Measurements from ENCODE around the gene GJB5. TPM values are rescaled to one million over a fixed set of nuclear protein-coding genes. Genes with fewer than 3 reads are reported as not detected.

Gene GJB5
- polyA plus RNA-seq, 1 donor: 0.15 TPM

DNA sequence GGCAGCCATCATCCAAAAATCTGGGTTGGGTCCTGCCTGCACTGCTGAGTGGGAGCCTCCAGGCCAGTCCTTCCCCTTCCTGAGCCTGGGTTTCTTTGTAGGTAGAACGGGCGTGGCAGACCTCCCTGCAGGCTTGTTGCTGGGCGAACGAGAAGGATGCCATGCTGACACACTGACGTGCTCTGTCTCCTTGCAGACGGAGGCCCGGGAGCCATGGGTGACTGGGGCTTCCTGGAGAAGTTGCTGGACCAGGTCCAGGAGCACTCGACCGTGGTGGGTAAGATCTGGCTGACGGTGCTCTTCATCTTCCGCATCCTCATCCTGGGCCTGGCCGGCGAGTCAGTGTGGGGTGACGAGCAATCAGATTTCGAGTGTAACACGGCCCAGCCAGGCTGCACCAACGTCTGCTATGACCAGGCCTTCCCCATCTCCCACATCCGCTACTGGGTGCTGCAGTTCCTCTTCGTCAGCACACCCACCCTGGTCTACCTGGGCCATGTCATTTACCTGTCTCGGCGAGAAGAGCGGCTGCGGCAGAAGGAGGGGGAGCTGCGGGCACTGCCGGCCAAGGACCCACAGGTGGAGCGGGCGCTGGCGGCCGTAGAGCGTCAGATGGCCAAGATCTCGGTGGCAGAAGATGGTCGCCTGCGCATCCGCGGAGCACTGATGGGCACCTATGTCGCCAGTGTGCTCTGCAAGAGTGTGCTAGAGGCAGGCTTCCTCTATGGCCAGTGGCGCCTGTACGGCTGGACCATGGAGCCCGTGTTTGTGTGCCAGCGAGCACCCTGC is 39.3 kb downstream of the GJB5 start:
- Histone ChIP-seq H3K9me3 (ENCODE audit: control insufficient read depth, low read depth, low read length) (no peaks in the 10 kb centered on the region), H3K4me3 (ENCODE audit: low read length) (no peak overlapping the region), H3K27ac (ENCODE audit: low read length) (no peak overlapping the region), H3K4me1 (ENCODE audit: control insufficient read depth, insufficient read depth, low read length) (no peaks in the 10 kb centered on the region), H3K27me3 (ENCODE audit: control insufficient read depth, insufficient read depth, low read length) (peaks cover 29% of the 10 kb centered on the region), H3K36me3 (ENCODE audit: control insufficient read depth, insufficient read depth, low read length) (no peaks in the 10 kb centered on the region)
- no CpG with 5 or more reads among the region's 40 CpGs for WGBS (ENCODE audit: insufficient coverage, low lambda C conversion rate)
- DNase-seq: no peak

DNA sequence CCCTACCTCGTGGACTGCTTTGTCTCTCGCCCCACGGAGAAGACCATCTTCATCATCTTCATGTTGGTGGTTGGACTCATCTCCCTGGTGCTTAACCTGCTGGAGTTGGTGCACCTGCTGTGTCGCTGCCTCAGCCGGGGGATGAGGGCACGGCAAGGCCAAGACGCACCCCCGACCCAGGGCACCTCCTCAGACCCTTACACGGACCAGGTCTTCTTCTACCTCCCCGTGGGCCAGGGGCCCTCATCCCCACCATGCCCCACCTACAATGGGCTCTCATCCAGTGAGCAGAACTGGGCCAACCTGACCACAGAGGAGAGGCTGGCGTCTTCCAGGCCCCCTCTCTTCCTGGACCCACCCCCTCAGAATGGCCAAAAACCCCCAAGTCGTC is 39.9 kb downstream of the GJB5 start:
- WGBS (ENCODE audit: insufficient coverage, low lambda C conversion rate): no CpG with 5 or more reads among the region's 12 CpGs
- Histone ChIP-seq H3K27me3 (ENCODE audit: control insufficient read depth, insufficient read depth, low read length) (peaks cover 29% of the 10 kb centered on the region), H3K4me3 (ENCODE audit: low read length) (no peak overlapping the region), H3K9me3 (ENCODE audit: control insufficient read depth, low read depth, low read length) (no peaks in the 10 kb centered on the region), H3K4me1 (ENCODE audit: control insufficient read depth, insufficient read depth, low read length) (no peaks in the 10 kb centered on the region), H3K36me3 (ENCODE audit: control insufficient read depth, insufficient read depth, low read length) (no peaks in the 10 kb centered on the region), H3K27ac (ENCODE audit: low read length) (no peak overlapping the region)
- no peak for DNase-seq

DNA sequence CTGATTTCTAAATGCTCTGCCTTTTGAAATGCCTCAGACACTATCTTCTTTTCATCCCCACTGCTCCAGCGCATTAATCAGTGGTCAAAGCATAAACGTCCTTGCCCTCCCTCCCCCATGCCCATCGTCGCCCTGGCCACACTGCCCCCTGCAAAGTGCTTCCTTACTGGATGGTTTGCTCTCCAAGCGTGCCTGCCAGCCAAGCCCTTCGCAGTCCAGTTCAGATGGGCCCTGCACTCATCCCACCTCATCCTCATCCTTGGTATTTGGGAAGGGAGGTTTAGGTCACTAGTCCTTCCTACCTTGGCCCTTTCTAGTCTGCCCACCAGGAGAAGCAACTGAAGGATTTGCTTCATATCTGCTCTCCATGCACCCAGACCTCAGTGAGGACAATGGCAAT is 41.1 kb downstream of the GJB5 start:
- H3K9me3 ChIP-seq (ENCODE audit: control insufficient read depth, low read depth, low read length): no peaks in the 10 kb centered on the region
- no peak overlapping the region for H3K27ac ChIP-seq (ENCODE audit: low read length)
- no peak for DNase-seq
- no peaks in the 10 kb centered on the region for H3K36me3 ChIP-seq (ENCODE audit: control insufficient read depth, insufficient read depth, low read length)
- no CpG with 5 or more reads among the region's 6 CpGs for WGBS (ENCODE audit: insufficient coverage, low lambda C conversion rate)
- H3K4me3 ChIP-seq (ENCODE audit: low read length): no peak overlapping the region
- H3K27me3 ChIP-seq (ENCODE audit: control insufficient read depth, insufficient read depth, low read length): peaks cover 25% of the 10 kb centered on the region
- no peaks in the 10 kb centered on the region for H3K4me1 ChIP-seq (ENCODE audit: control insufficient read depth, insufficient read depth, low read length)

DNA sequence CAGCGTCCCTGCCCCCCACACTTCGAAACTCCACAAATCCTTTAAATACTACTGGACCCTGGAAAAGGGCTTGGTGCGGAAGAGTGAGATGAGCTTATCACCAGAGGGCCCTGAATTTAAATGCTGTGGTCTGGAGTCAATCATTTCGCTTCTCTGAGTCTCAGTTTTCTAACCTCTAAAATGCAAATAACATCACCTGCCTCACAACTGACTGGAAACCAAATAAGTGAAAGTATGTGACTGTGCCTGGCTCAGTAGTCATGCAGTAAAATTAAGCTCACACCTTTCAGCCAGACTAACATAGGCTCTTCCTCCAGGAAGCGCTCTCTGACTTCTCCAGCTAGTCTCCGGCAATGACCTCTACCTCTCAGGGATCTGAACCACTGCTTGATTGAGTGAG is 42.1 kb downstream of the GJB5 start:
- no peaks in the 10 kb centered on the region for H3K36me3 ChIP-seq (ENCODE audit: control insufficient read depth, insufficient read depth, low read length)
- H3K9me3 ChIP-seq (ENCODE audit: control insufficient read depth, low read depth, low read length): no peaks in the 10 kb centered on the region
- H3K4me3 ChIP-seq (ENCODE audit: low read length): no peak overlapping the region
- DNase-seq: no peak
- 100% methylated on average over 1 of the region's 6 CpGs for WGBS (ENCODE audit: insufficient coverage, low lambda C conversion rate)
- H3K27ac ChIP-seq (ENCODE audit: low read length): no peak overlapping the region
- H3K4me1 ChIP-seq (ENCODE audit: control insufficient read depth, insufficient read depth, low read length): no peaks in the 10 kb centered on the region
- H3K27me3 ChIP-seq (ENCODE audit: control insufficient read depth, insufficient read depth, low read length): peaks cover 15% of the 10 kb centered on the region

DNA sequence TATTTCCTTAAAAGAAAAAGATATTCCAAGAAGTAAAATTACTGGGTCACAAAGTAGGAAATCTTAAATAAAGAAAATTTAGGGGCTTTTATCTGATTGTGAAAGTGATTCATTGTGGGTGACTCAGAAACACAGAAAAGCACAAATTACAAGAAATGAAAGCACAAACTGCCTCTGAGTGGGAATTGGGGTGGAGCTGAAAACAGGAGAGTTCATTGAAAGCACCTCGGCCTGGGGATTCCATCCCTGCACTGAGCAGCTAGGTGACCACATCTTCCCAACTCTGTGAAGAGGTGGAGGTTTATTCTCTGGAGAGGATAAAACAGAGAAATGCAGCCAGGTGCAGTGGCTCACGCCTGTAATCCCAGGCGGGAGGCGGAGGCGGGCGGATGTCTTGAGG is 45.4 kb downstream of the GJB5 start:
- no CpG with 5 or more reads among the region's 6 CpGs for WGBS (ENCODE audit: insufficient coverage, low lambda C conversion rate)
- Histone ChIP-seq H3K4me1 (ENCODE audit: control insufficient read depth, insufficient read depth, low read length) (no peaks in the 10 kb centered on the region), H3K9me3 (ENCODE audit: control insufficient read depth, low read depth, low read length) (no peaks in the 10 kb centered on the region), H3K27ac (ENCODE audit: low read length) (no peak overlapping the region), H3K4me3 (ENCODE audit: low read length) (no peak overlapping the region), H3K36me3 (ENCODE audit: control insufficient read depth, insufficient read depth, low read length) (no peaks in the 10 kb centered on the region), H3K27me3 (ENCODE audit: control insufficient read depth, insufficient read depth, low read length) (no peaks in the 10 kb centered on the region)
- no peak for DNase-seq

DNA sequence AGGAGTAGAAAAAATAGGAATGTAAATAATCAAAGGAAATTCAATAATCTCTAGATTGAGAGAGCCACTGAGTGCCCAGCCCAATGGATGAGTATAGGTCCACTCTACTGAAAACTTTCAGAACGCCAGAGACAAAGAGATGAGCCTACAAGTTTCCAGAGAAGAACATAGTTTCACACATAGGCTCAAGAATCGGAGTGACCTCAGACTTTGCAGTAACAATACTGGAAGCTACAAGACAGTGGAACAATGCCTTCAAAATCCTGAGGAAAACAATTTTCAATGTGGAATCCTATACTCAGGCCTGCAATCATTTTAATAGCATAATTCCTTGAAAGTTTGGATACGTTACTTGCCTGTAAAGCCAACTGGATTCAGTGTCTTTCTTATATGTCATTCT is 48.9 kb downstream of the GJB5 start:
- Histone ChIP-seq H3K27me3 (ENCODE audit: control insufficient read depth, insufficient read depth, low read length) (no peaks in the 10 kb centered on the region), H3K27ac (ENCODE audit: low read length) (no peak overlapping the region), H3K4me3 (ENCODE audit: low read length) (no peak overlapping the region), H3K9me3 (ENCODE audit: control insufficient read depth, low read depth, low read length) (no peaks in the 10 kb centered on the region), H3K36me3 (ENCODE audit: control insufficient read depth, insufficient read depth, low read length) (no peaks in the 10 kb centered on the region), H3K4me1 (ENCODE audit: control insufficient read depth, insufficient read depth, low read length) (no peaks in the 10 kb centered on the region)
- no peak for DNase-seq
- whole genome bisulfite sequencing (ENCODE audit: insufficient coverage, low lambda C conversion rate): 100% methylated on average over 1 of the region's 3 CpGs

DNA sequence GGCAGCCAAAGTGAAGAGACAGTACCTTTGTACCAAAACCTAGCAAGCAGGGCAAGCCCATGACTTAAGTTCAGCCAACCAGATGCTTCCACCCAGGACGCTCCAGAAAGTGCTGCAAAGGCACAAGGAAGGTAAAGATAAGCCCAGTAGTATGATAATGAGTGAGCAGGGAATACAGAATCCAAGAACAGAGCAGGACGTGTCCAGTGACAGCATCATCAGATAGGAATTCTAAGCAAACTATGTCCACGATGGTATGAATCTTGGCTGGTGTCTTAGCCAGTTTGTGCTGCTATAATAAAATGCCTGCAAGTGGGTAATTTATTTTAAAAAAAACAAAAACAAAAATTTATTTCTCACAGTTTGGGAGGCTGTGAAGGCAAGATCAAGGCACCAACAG is 51.5 kb downstream of the GJB5 start:
- H3K27ac ChIP-seq (ENCODE audit: low read length): no peak overlapping the region
- H3K27me3 ChIP-seq (ENCODE audit: control insufficient read depth, insufficient read depth, low read length): no peaks in the 10 kb centered on the region
- WGBS (ENCODE audit: insufficient coverage, low lambda C conversion rate): no CpG with 5 or more reads among the region's 3 CpGs
- no peaks in the 10 kb centered on the region for H3K9me3 ChIP-seq (ENCODE audit: control insufficient read depth, low read depth, low read length)
- H3K36me3 ChIP-seq (ENCODE audit: control insufficient read depth, insufficient read depth, low read length): no peaks in the 10 kb centered on the region
- DNase-seq: no peak
- H3K4me1 ChIP-seq (ENCODE audit: control insufficient read depth, insufficient read depth, low read length): no peaks in the 10 kb centered on the region
- H3K4me3 ChIP-seq (ENCODE audit: low read length): no peak overlapping the region

Other genes starting within 250 kb of the GJB5 start
- gene GJB4, start 4.7 kb downstream of the GJB5 start, polyA plus RNA-seq: 0.10 TPM
- gene GJB3, start 26.2 kb downstream of the GJB5 start, polyA plus RNA-seq: 0.21 TPM
- 15.0 TPM for gene GJA4, start 38.0 kb downstream of the GJB5 start, polyA plus RNA-seq
- 31.3 TPM for gene SMIM12, start 104.7 kb downstream of the GJB5 start, polyA plus RNA-seq
- 0.42 TPM for gene DLGAP3, start 174.6 kb downstream of the GJB5 start, polyA plus RNA-seq
- 33.1 TPM for gene TMEM35B, start 230.3 kb downstream of the GJB5 start, polyA plus RNA-seq